ENCODE results near the gene RXRG. TPM values are rescaled to one million over a fixed set of nuclear protein-coding genes. Genes with fewer than 3 reads are reported as not detected.

The RXRG gene
- total RNA-seq, 1 donor from 2014 or later, result not detected

GRCh38 chr1:165420655-165421054, 24.3 kb downstream of the RXRG start:
- no peaks in the 10 kb centered on the region for H3K36me3 ChIP-seq (ENCODE audit: insufficient read depth, low read length)
- H3K27ac ChIP-seq (ENCODE audit: low read depth, low read length), result no peak overlapping the region
- H3K36me3 Mint-ChIP-seq (ENCODE audit: low read depth, unreplicated experiment), result no peaks in the 10 kb centered on the region
- no peaks in the 10 kb centered on the region for H4K20me1 ChIP-seq (ENCODE audit: insufficient read depth, low read length)
- H3K4me1 ChIP-seq (ENCODE audit: insufficient read depth, low read length), result no peaks in the 10 kb centered on the region
- no peak overlapping the region for H3K9ac ChIP-seq (ENCODE audit: low read length)
- peaks cover 3% of the 10 kb centered on the region for H3K4me1 Mint-ChIP-seq (ENCODE audit: low read depth, unreplicated experiment)
- no peak overlapping the region for H3K4me3 ChIP-seq (ENCODE audit: insufficient read depth, low read depth, low read length)
- DNase-seq (ENCODE audit: low read depth), result no peak
- H3K4me3 Mint-ChIP-seq (ENCODE audit: unreplicated experiment), result no peak overlapping the region
- H3K79me2 ChIP-seq (ENCODE audit: insufficient read depth, low read length), result no peaks in the 10 kb centered on the region
- TF ChIP-seq CTCF (IDR thresholded peaks at IDR 0.05; ENCODE audit: insufficient read depth, low read depth, low read length), result no peak
- FAIRE-seq, result no peak
- H3K27ac Mint-ChIP-seq (ENCODE audit: unreplicated experiment), result no peak overlapping the region
- H3K27me3 Mint-ChIP-seq (ENCODE audit: low read depth, unreplicated experiment), result peaks cover 83% of the 10 kb centered on the region
- H3K9me3 ChIP-seq (ENCODE audit: insufficient read depth, low read depth, low read length), result no peaks in the 10 kb centered on the region
- H3K27me3 ChIP-seq (ENCODE audit: insufficient read depth, low read length), result peaks cover 3% of the 10 kb centered on the region
- H3K4me2 ChIP-seq (ENCODE audit: low read length), result no peak overlapping the region
- no peak overlapping the region for H2AFZ ChIP-seq (ENCODE audit: low read depth, low read length)
- H3K9me3 Mint-ChIP-seq (ENCODE audit: unreplicated experiment), result no peaks in the 10 kb centered on the region

- no peaks in the 10 kb centered on the region for H3K9me3 ChIP-seq (ENCODE audit: insufficient read depth, low read depth, low read length)
- H3K27ac ChIP-seq (ENCODE audit: low read depth, low read length), result no peak overlapping the region
- Mint-ChIP-seq H3K4me1 (ENCODE audit: low read depth, unreplicated experiment) (peaks cover 3% of the 10 kb centered on the region), H3K4me3 (ENCODE audit: unreplicated experiment) (no peak overlapping the region), H3K27me3 (ENCODE audit: low read depth, unreplicated experiment) (peaks cover 83% of the 10 kb centered on the region), H3K9me3 (ENCODE audit: unreplicated experiment) (peaks cover 2% of the 10 kb centered on the region), H3K27ac (ENCODE audit: unreplicated experiment) (no peak overlapping the region), H3K36me3 (ENCODE audit: low read depth, unreplicated experiment) (no peaks in the 10 kb centered on the region)
- H2AFZ ChIP-seq (ENCODE audit: low read depth, low read length), result no peak overlapping the region
- no peak overlapping the region for H3K4me3 ChIP-seq (ENCODE audit: insufficient read depth, low read depth, low read length)
- H3K79me2 ChIP-seq (ENCODE audit: insufficient read depth, low read length), result no peaks in the 10 kb centered on the region
- H4K20me1 ChIP-seq (ENCODE audit: insufficient read depth, low read length), result no peaks in the 10 kb centered on the region
- no peak overlapping the region for H3K9ac ChIP-seq (ENCODE audit: low read length)
- H3K4me1 ChIP-seq (ENCODE audit: insufficient read depth, low read length), result no peaks in the 10 kb centered on the region
- DNase-seq (ENCODE audit: low read depth), result no peak
- no peak overlapping the region for H3K4me2 ChIP-seq (ENCODE audit: low read length)
- no peak for FAIRE-seq
- no peaks in the 10 kb centered on the region for H3K27me3 ChIP-seq (ENCODE audit: insufficient read depth, low read length)
- TF ChIP-seq EZH2 (IDR thresholded peaks at IDR 0.05; ENCODE audit: insufficient read depth, low read length) (no peak), CTCF (IDR thresholded peaks at IDR 0.05; ENCODE audit: insufficient read depth, low read depth, low read length) (no peak)
- H3K36me3 ChIP-seq (ENCODE audit: insufficient read depth, low read length), result no peaks in the 10 kb centered on the region
Observed at GRCh38 chr1:165419839-165420238, 25.1 kb downstream of the RXRG start.

GRCh38 chr1:165418195-165418594, 26.7 kb downstream of the RXRG start:
- no peak overlapping the region for H3K4me2 ChIP-seq (ENCODE audit: low read length)
- no peak overlapping the region for H2AFZ ChIP-seq (ENCODE audit: low read depth, low read length)
- H3K9me3 ChIP-seq (ENCODE audit: insufficient read depth, low read depth, low read length), result no peaks in the 10 kb centered on the region
- no peaks in the 10 kb centered on the region for H3K4me1 ChIP-seq (ENCODE audit: insufficient read depth, low read length)
- Mint-ChIP-seq H3K4me1 (ENCODE audit: low read depth, unreplicated experiment) (no peaks in the 10 kb centered on the region), H3K9me3 (ENCODE audit: unreplicated experiment) (peaks cover 4% of the 10 kb centered on the region), H3K36me3 (ENCODE audit: low read depth, unreplicated experiment) (no peaks in the 10 kb centered on the region), H3K27ac (ENCODE audit: unreplicated experiment) (no peak overlapping the region), H3K4me3 (ENCODE audit: unreplicated experiment) (no peak overlapping the region), H3K27me3 (ENCODE audit: low read depth, unreplicated experiment) (peaks cover 85% of the 10 kb centered on the region)
- H4K20me1 ChIP-seq (ENCODE audit: insufficient read depth, low read length), result no peaks in the 10 kb centered on the region
- TF ChIP-seq EZH2 (IDR thresholded peaks at IDR 0.05; ENCODE audit: insufficient read depth, low read length) (no peak), CTCF (IDR thresholded peaks at IDR 0.05; ENCODE audit: insufficient read depth, low read depth, low read length) (no peak)
- FAIRE-seq, result no peak
- no peak overlapping the region for H3K27ac ChIP-seq (ENCODE audit: low read depth, low read length)
- no peak for DNase-seq (ENCODE audit: low read depth)
- no peaks in the 10 kb centered on the region for H3K79me2 ChIP-seq (ENCODE audit: insufficient read depth, low read length)
- no peaks in the 10 kb centered on the region for H3K36me3 ChIP-seq (ENCODE audit: insufficient read depth, low read length)
- no peak overlapping the region for H3K4me3 ChIP-seq (ENCODE audit: insufficient read depth, low read depth, low read length)
- no peaks in the 10 kb centered on the region for H3K27me3 ChIP-seq (ENCODE audit: insufficient read depth, low read length)
- H3K9ac ChIP-seq (ENCODE audit: low read length), result no peak overlapping the region
